ENCODE results near the gene PNN.
"Not testable (repeated sequence)": the region's sequence is repeated elsewhere in the genome, so short reads cannot be mapped to it uniquely, and the experiment has no call there.

Gene PNN

GRCh38 chr14:39231751-39232553 is 56.9 kb downstream of the PNN start:
- not testable (repeated sequence) for DNase-seq
